Measurements from ENCODE around the gene AKAP7.

The AKAP7 gene

GRCh38 chr6:131303338-131303930 lies 168.2 kb downstream of the AKAP7 start:
- H3K4me3 ChIP-seq (ENCODE audit: low read depth, low read length): no peak overlapping the region
- no peak for DNase-seq (ENCODE audit: low read depth)
- no peak for TF ChIP-seq CTCF (IDR thresholded peaks at IDR 0.05; ENCODE audit: low read depth, low read length, missing control alignments)
- in situ Hi-C loops (cut with HindIII; ENCODE audit: low sequenced_read_pairs): no loop called here

GRCh38 chr6:131305037-131305850 lies 170.0 kb downstream of the AKAP7 start:
- in situ Hi-C loops (cut with HindIII; ENCODE audit: low sequenced_read_pairs): no loop called here
- no peak overlapping the region for H3K4me3 ChIP-seq (ENCODE audit: low read depth, low read length)
- DNase-seq (ENCODE audit: low read depth): no peak
- no peak for TF ChIP-seq CTCF (IDR thresholded peaks at IDR 0.05; ENCODE audit: low read depth, low read length, missing control alignments)

GRCh38 chr6:131309437-131309836 lies 174.2 kb downstream of the AKAP7 start:
- in situ Hi-C loops (cut with HindIII; ENCODE audit: low sequenced_read_pairs): no loop called here
- no peak for DNase-seq (ENCODE audit: low read depth)
- no peak for TF ChIP-seq CTCF (IDR thresholded peaks at IDR 0.05; ENCODE audit: low read depth, low read length, missing control alignments)
- no peak overlapping the region for H3K4me3 ChIP-seq (ENCODE audit: low read depth, low read length)

GRCh38 chr6:131314838-131315237 lies 179.6 kb downstream of the AKAP7 start:
- no peak for TF ChIP-seq CTCF (IDR thresholded peaks at IDR 0.05; ENCODE audit: low read depth, low read length, missing control alignments)
- in situ Hi-C loops (cut with HindIII; ENCODE audit: low sequenced_read_pairs): no loop called here
- H3K4me3 ChIP-seq (ENCODE audit: low read depth, low read length): no peak overlapping the region
- DNase-seq (ENCODE audit: low read depth): no peak

- no peak for TF ChIP-seq CTCF (IDR thresholded peaks at IDR 0.05; ENCODE audit: low read depth, low read length, missing control alignments)
- DNase-seq (ENCODE audit: low read depth): no peak
- no peak overlapping the region for H3K4me3 ChIP-seq (ENCODE audit: low read depth, low read length)
- in situ Hi-C loops (cut with HindIII; ENCODE audit: low sequenced_read_pairs): no loop called here
Measured at GRCh38 chr6:131316654-131317053, 181.4 kb downstream of the AKAP7 start.

- H3K4me3 ChIP-seq (ENCODE audit: low read depth, low read length): no peak overlapping the region
- no peak for TF ChIP-seq CTCF (IDR thresholded peaks at IDR 0.05; ENCODE audit: low read depth, low read length, missing control alignments)
- in situ Hi-C loops (cut with HindIII; ENCODE audit: low sequenced_read_pairs): no loop called here
- DNase-seq (ENCODE audit: low read depth): no peak
Measured at GRCh38 chr6:131317516-131317915, 182.2 kb downstream of the AKAP7 start.
